ENCODE measurements around the gene MARCHF10. TPM values are rescaled to one million over a fixed set of nuclear protein-coding genes. Genes with fewer than 3 reads are reported as not detected.

Gene MARCHF10
- total and polyA plus RNA-seq, 2 of the 4 experiments (the other 2 are of a cell fraction), result 0.18 to 0.74 TPM

DNA sequence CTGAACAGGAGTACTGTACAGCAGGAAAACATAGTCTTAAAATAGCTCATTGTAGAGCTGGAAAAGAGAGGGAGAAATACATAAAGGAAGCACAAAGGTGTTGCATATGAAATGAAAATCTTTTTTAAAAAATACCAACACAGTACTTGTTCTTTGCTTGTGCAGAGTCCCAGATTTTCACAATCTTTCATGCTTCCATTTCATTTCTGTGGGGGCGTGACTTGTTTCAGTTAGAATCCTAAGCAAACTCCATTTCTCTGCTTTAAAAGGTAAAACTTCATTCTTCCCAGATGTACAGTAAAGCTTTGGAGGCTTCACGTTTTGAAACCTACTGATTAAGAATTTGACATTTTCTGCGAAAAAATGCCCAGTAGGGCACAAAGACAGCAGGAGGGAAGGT, 48.5 kb upstream of the MARCHF10 start:
- H2AFZ ChIP-seq (replicated peaks; ENCODE audit: low read length, poor library complexity), result no peak overlapping the region
- H3K27me3 ChIP-seq (ENCODE audit: control insufficient read depth, insufficient read depth, low read length), result peaks cover 3% of the 10 kb centered on the region; the same call in 1 of the 2 replicates
- H3K14ac ChIP-seq (replicated peaks; ENCODE audit: low read depth, low read length), result no peak overlapping the region
- H3K23ac ChIP-seq (ENCODE audit: low read depth, low read length), result no peak overlapping the region
- no peaks in the 10 kb centered on the region for H3K36me3 ChIP-seq (ENCODE audit: control insufficient read depth, insufficient read depth, low read length)
- intact Hi-C loops (cut with micrococcal nuclease) (no loop called here), in situ Hi-C loops (cut with MboI; ENCODE audit: low sequenced_read_pairs) (no loop called here), dilution Hi-C loops (cut with HindIII; ENCODE audit: low sequenced_read_pairs, unreplicated experiment) (no loop called here)
- no peak overlapping the region for H3K56ac ChIP-seq (ENCODE audit: extremely low read depth, insufficient read depth, low read length)
- no peak overlapping the region for H4K91ac ChIP-seq (ENCODE audit: insufficient read depth, low read depth, low read length)
- no peak overlapping the region for H3K27ac ChIP-seq (ENCODE audit: insufficient read depth, low read length)
- H3K9ac ChIP-seq (ENCODE audit: low read depth, low read length), result no peak overlapping the region
- no peak for ATAC-seq (ENCODE audit: low read depth)
- H4K20me1 ChIP-seq (ENCODE audit: insufficient read depth, low read length), result no peaks in the 10 kb centered on the region
- H2BK20ac ChIP-seq (ENCODE audit: low read depth, low read length), result no peak overlapping the region
- H3K18ac ChIP-seq (ENCODE audit: low read depth, low read length), result no peak overlapping the region
- H2AK5ac ChIP-seq (ENCODE audit: low read depth, low read length), result no peak overlapping the region
- 100% methylated on average over 1 of the region's 3 CpGs; no CpG with 5 or more reads in 1 of the 2 experiments for WGBS, 2 experiments (ENCODE audit: extremely low coverage in 2 of 2, insufficient read length in 1 of 2)
- H3K4me1 ChIP-seq (ENCODE audit: control insufficient read depth, insufficient read depth, low read length), result no peaks in the 10 kb centered on the region
- no peak for TF ChIP-seq RFX5 (IDR thresholded peaks at IDR 0.05; ENCODE audit: low read depth, low read length)
- no peaks in the 10 kb centered on the region for H3K9me3 ChIP-seq (ENCODE audit: control insufficient read depth, insufficient read depth, low read length)
- H4K8ac ChIP-seq (ENCODE audit: low read depth in 2 of 2, low read length in 2 of 2), result no peak overlapping the region
- H3K9me1 ChIP-seq (ENCODE audit: insufficient read depth, low read length), result no peaks in the 10 kb centered on the region; the same call in 1 of the 2 replicates
- DNase-seq, result no peak
- H2BK5ac ChIP-seq (ENCODE audit: low read depth, low read length, poor library complexity, severe bottlenecking), result no peak overlapping the region
- BruUV-seq (replicated peaks), result no TSS peak
- H3K4me3 ChIP-seq (ENCODE audit: insufficient read depth, low read depth, low read length), result no peak overlapping the region
- H2BK120ac ChIP-seq (ENCODE audit: low read depth, low read length), result no peak overlapping the region
- H3K4me2 ChIP-seq (ENCODE audit: low read depth, low read length), result no peak overlapping the region
- no peak overlapping the region for H2AK9ac ChIP-seq (replicated peaks; ENCODE audit: low read depth, low read length, poor library complexity)
- CTCF ChIA-PET, result no interaction called here
- H3K79me1 ChIP-seq (ENCODE audit: low read depth in 1 of 2, low read length in 2 of 2), result no peaks in the 10 kb centered on the region
- H4K5ac ChIP-seq (ENCODE audit: low read depth, low read length), result no peak overlapping the region
- H3K4ac ChIP-seq (ENCODE audit: low read depth, low read length), result no peak overlapping the region
- H2BK15ac ChIP-seq (ENCODE audit: low read depth, low read length), result no peak overlapping the region
- POLR2A ChIA-PET (ENCODE audit: unreplicated experiment), result no interaction called here

Measured in IMR-90 (cell line).